Activated CD4-positive, CD25-positive, alpha-beta regulatory T cell (primary cell): ENCODE results near the gene PIGR.

Source experiments
- DNase-seq, 4 experiments: peaks; one replicate each; lab custom pipeline; 2025; lab: John Stamatoyannopoulos, UW

Gene PIGR

GRCh38 chr1:206909883-206910318, 36.4 kb downstream of the PIGR start:
- DNase-seq = no peak

GRCh38 chr1:206909161-206909882, 36.9 kb downstream of the PIGR start:
- DNase-seq = peak in 2 of 4 experiments; percentile 29 to 30

GRCh38 chr1:206908038-206908437, 38.2 kb downstream of the PIGR start:
- DNase-seq = no peak

GRCh38 chr1:206907304-206907991, 38.8 kb downstream of the PIGR start:
- DNase-seq = no peak

- DNase-seq = no peak
These were observed 40.7 kb downstream of the PIGR start for GRCh38 chr1:206905295-206906164.

GRCh38 chr1:206904423-206905142, 41.7 kb downstream of the PIGR start:
- no peak for DNase-seq

GRCh38 chr1:206903687-206904086, 42.6 kb downstream of the PIGR start:
- DNase-seq = no peak

GRCh38 chr1:206902702-206903101, 43.6 kb downstream of the PIGR start:
- DNase-seq = no peak

- DNase-seq = no peak
These were observed 44.3 kb downstream of the PIGR start for GRCh38 chr1:206901944-206902343.

GRCh38 chr1:206900149-206900548, 46.1 kb downstream of the PIGR start:
- DNase-seq = no peak

GRCh38 chr1:206899717-206900116, 46.5 kb downstream of the PIGR start:
- no peak for DNase-seq

GRCh38 chr1:206898915-206899431, 47.3 kb downstream of the PIGR start:
- no peak for DNase-seq

GRCh38 chr1:206898089-206898914, 48.0 kb downstream of the PIGR start:
- DNase-seq = no peak

GRCh38 chr1:206897175-206897574, 49.1 kb downstream of the PIGR start, which contains the start of gene IL24:
Gene IL24 (plus strand): TSS chr1:206897443. CDS start chr1:206897833, 390 bp downstream.
- no peak for DNase-seq

GRCh38 chr1:206896261-206896660, 50.0 kb downstream of the PIGR start:
- DNase-seq = no peak

- DNase-seq = no peak
These were observed 50.4 kb downstream of the PIGR start for GRCh38 chr1:206895837-206896242.

- no peak for DNase-seq
These were observed 50.9 kb downstream of the PIGR start for GRCh38 chr1:206895325-206895724.

GRCh38 chr1:206893380-206893779, 52.9 kb downstream of the PIGR start:
- no peak for DNase-seq

GRCh38 chr1:206892351-206892984, 53.8 kb downstream of the PIGR start:
- DNase-seq = no peak

- DNase-seq = no peak
These were observed 54.9 kb downstream of the PIGR start for GRCh38 chr1:206891412-206891811.
